ENCODE results near the gene PCSK2.

Gene PCSK2

GRCh38 chr20:17488916-17489600, 262.2 kb downstream of the PCSK2 start:
- DNase-seq = no peak

- DNase-seq = no peak
These were observed 263.7 kb downstream of the PCSK2 start for GRCh38 chr20:17490501-17490900.

GRCh38 chr20:17491041-17491440, 264.2 kb downstream of the PCSK2 start:
- DNase-seq = no peak

- no peak for DNase-seq
These were observed 264.6 kb downstream of the PCSK2 start for GRCh38 chr20:17491488-17491887.

GRCh38 chr20:17493173-17493572, 266.3 kb downstream of the PCSK2 start:
- no peak for DNase-seq

GRCh38 chr20:17494201-17494600, 267.4 kb downstream of the PCSK2 start:
- DNase-seq = no peak

- no peak for DNase-seq
These were observed 269.0 kb downstream of the PCSK2 start for GRCh38 chr20:17495826-17496225.

- peak; percentile 14 for DNase-seq
These were observed 271.2 kb downstream of the PCSK2 start for GRCh38 chr20:17497821-17498580.

- DNase-seq = no peak
These were observed 271.8 kb downstream of the PCSK2 start for GRCh38 chr20:17498641-17499040.

GRCh38 chr20:17499041-17499440, 272.2 kb downstream of the PCSK2 start:
- DNase-seq = no peak

GRCh38 chr20:17500271-17500670, 273.4 kb downstream of the PCSK2 start:
- no peak for DNase-seq

GRCh38 chr20:17500826-17501225, 274.0 kb downstream of the PCSK2 start:
- no peak for DNase-seq

GRCh38 chr20:17501701-17502100, 274.9 kb downstream of the PCSK2 start:
- no peak for DNase-seq

GRCh38 chr20:17502105-17502504, 275.3 kb downstream of the PCSK2 start:
- no peak for DNase-seq

- DNase-seq = no peak
These were observed 276.6 kb downstream of the PCSK2 start for GRCh38 chr20:17503301-17504065.

GRCh38 chr20:17504066-17504897, 277.4 kb downstream of the PCSK2 start:
- DNase-seq = no peak

- DNase-seq = peak; percentile 43
These were observed 278.2 kb downstream of the PCSK2 start for GRCh38 chr20:17504898-17505635.

GRCh38 chr20:17505636-17506517, 279.0 kb downstream of the PCSK2 start:
- no peak for DNase-seq

GRCh38 chr20:17507032-17507431, 280.2 kb downstream of the PCSK2 start:
- no peak for DNase-seq

GRCh38 chr20:17507531-17507930, 280.7 kb downstream of the PCSK2 start:
- DNase-seq = no peak

GRCh38 chr20:17508756-17509155, 281.9 kb downstream of the PCSK2 start:
- DNase-seq = no peak
